IMR-90 (cell line): Measurements from ENCODE around the gene NHP2. TPM values are rescaled to one million over a fixed set of nuclear protein-coding genes. Genes with fewer than 3 reads are reported as not detected.

Experiments
- ATAC-seq: fragments of 200-7000 bp; cut with Tn5 transposase; 2 replicates; pipeline ENCODE4 v1.9.1; 2020; ENCODE audit warnings: low read depth, mild to moderate bottlenecking, moderate library complexity
- BruUV-seq: library from RNA; stranded (reverse); fragments of 400-500 nt; replicated peaks from 2 replicates; lab custom pipeline; 2021; lab: Mats Ljungman, UMichigan
- CTCF ChIA-PET: fragments of 300-600 bp; formaldehyde crosslinking; extraction: SDS; loops from one replicate; lab custom pipeline; 2021; ENCODE audit warnings: antibody characterized with exemption; lab: Yijun Ruan, JAX
- POLR2A ChIA-PET: fragments of 300-600 bp; sonication (Branson Sonifier 250); formaldehyde crosslinking; loops from one replicate; lab custom pipeline; 2022; ENCODE audit warnings: antibody characterized with exemption; ENCODE audit not compliant: unreplicated experiment; lab: Charles Lee
- DNase-seq: peaks from one replicate; pipeline ENCODE4 v3.0.0; 2013
- H2AFZ ChIP-seq: replicated peaks from 2 replicates; pipeline ENCODE3; 2013; ENCODE audit warnings: low read length, mild to moderate bottlenecking; ENCODE audit not compliant: poor library complexity
- H2AK5ac ChIP-seq: 2 replicates; pipeline ENCODE4 v1.6.1; 2013; ENCODE audit warnings: low read depth, low read length, inconsistent platforms
- H2AK9ac ChIP-seq: replicated peaks from 2 replicates; pipeline ENCODE3; 2013; ENCODE audit warnings: mild to moderate bottlenecking, low read depth, low read length, moderate library complexity; ENCODE audit not compliant: poor library complexity
- H2BK120ac ChIP-seq: 2 replicates; pipeline ENCODE4 v1.6.1; 2013; ENCODE audit warnings: low read depth, low read length, inconsistent platforms
- H2BK15ac ChIP-seq: 3 replicates; pipeline ENCODE4 v1.6.1; 2013; ENCODE audit warnings: low read depth, low read length, inconsistent platforms
- H2BK20ac ChIP-seq: 2 replicates; pipeline ENCODE4 v1.6.1; 2013; ENCODE audit warnings: low read depth, mild to moderate bottlenecking, inconsistent platforms, low read length, moderate library complexity
- H2BK5ac ChIP-seq: 2 replicates; pipeline ENCODE4 v1.6.1; 2013; ENCODE audit warnings: mild to moderate bottlenecking, low read depth, low read length, inconsistent platforms; ENCODE audit not compliant: poor library complexity, severe bottlenecking
- H3K14ac ChIP-seq: replicated peaks from 2 replicates; pipeline ENCODE4 v1.6.1; 2013; ENCODE audit warnings: low read depth, low read length, inconsistent platforms
- H3K18ac ChIP-seq: 2 replicates; pipeline ENCODE4 v1.6.1; 2013; ENCODE audit warnings: low read depth, low read length, control low read depth
- H3K23ac ChIP-seq: 2 replicates; pipeline ENCODE4 v1.6.1; 2013; ENCODE audit warnings: low read depth, low read length, inconsistent platforms
- H3K27ac ChIP-seq: 2 replicates; pipeline ENCODE4 v1.5.1; 2013; ENCODE audit warnings: mild to moderate bottlenecking, control low read depth, low read length; ENCODE audit not compliant: insufficient read depth
- H3K27me3 ChIP-seq: 2 replicates; pipeline ENCODE4 v1.6.1; 2013; ENCODE audit warnings: low read length; ENCODE audit not compliant: control insufficient read depth, insufficient read depth
- H3K36me3 ChIP-seq: 2 replicates; pipeline ENCODE4 v1.6.1; 2013; ENCODE audit warnings: low read length, mixed read lengths; ENCODE audit not compliant: control insufficient read depth, insufficient read depth
- H3K4ac ChIP-seq: 2 replicates; pipeline ENCODE4 v1.6.1; 2013; ENCODE audit warnings: low read depth, low read length, inconsistent platforms
- H3K4me1 ChIP-seq: 2 replicates; pipeline ENCODE4 v1.6.1; 2013; ENCODE audit warnings: low read length, mixed read lengths; ENCODE audit not compliant: control insufficient read depth, insufficient read depth
- H3K4me2 ChIP-seq: 2 replicates; pipeline ENCODE4 v1.6.1; 2013; ENCODE audit warnings: low read depth, mild to moderate bottlenecking, control low read depth, low read length, moderate library complexity
- H3K4me3 ChIP-seq: 2 replicates; pipeline ENCODE4 v1.5.1; 2013; ENCODE audit warnings: low read depth, mild to moderate bottlenecking, control low read depth, low read length, moderate library complexity; ENCODE audit not compliant: insufficient read depth
- H3K56ac ChIP-seq: 2 replicates; pipeline ENCODE4 v1.6.1; 2013; ENCODE audit warnings: low read length, inconsistent platforms; ENCODE audit not compliant: insufficient read depth; ENCODE audit errors: extremely low read depth
- H3K79me1 ChIP-seq, 2 experiments: 2 replicates each; pipeline ENCODE4 v1.6.1; 2013; ENCODE audit warnings: low read length in 2 of 2, inconsistent platforms in 1 of 2, low read depth in 1 of 2
- H3K9ac ChIP-seq: 2 replicates; pipeline ENCODE4 v1.6.1; 2013; ENCODE audit warnings: low read depth, low read length, control low read depth
- H3K9me1 ChIP-seq: 2 replicates; pipeline ENCODE4 v1.6.1; 2013; ENCODE audit warnings: low read length, inconsistent platforms; ENCODE audit not compliant: insufficient read depth
- H3K9me3 ChIP-seq: 2 replicates; pipeline ENCODE4 v1.6.1; 2013; ENCODE audit warnings: low read length; ENCODE audit not compliant: control insufficient read depth, insufficient read depth
- H4K20me1 ChIP-seq: 2 replicates; pipeline ENCODE4 v1.6.1; 2013; ENCODE audit warnings: low read length, inconsistent platforms; ENCODE audit not compliant: insufficient read depth
- H4K5ac ChIP-seq: 2 replicates; pipeline ENCODE4 v1.6.1; 2013; ENCODE audit warnings: mild to moderate bottlenecking, low read depth, low read length, control low read depth
- H4K8ac ChIP-seq, 2 experiments: 2 replicates each; pipeline ENCODE4 v1.6.1; 2013; ENCODE audit warnings: low read depth in 2 of 2, low read length in 2 of 2, control low read depth in 1 of 2, inconsistent platforms in 1 of 2
- H4K91ac ChIP-seq: 2 replicates; pipeline ENCODE4 v1.6.1; 2013; ENCODE audit warnings: low read depth, low read length, inconsistent platforms; ENCODE audit not compliant: insufficient read depth
- BHLHE40 ChIP-seq: fragments of 150-350 bp; IDR thresholded peaks from 2 replicates; pipeline ENCODE4 v1.6.1; 2016; ENCODE audit warnings: mild to moderate bottlenecking, low read depth, low read length
- MAFK ChIP-seq: IDR thresholded peaks from 2 replicates; pipeline ENCODE4 v1.6.1; 2012; ENCODE audit warnings: low read depth, low read length, improper control_type of control experiment
- MXI1 ChIP-seq: IDR thresholded peaks from 2 replicates; pipeline ENCODE4 v1.6.1; 2012; ENCODE audit warnings: low read depth, mild to moderate bottlenecking, low read length, moderate library complexity, borderline replicate concordance
- NFE2L2 ChIP-seq: fragments of 150-350 bp; IDR thresholded peaks from 2 replicates; pipeline ENCODE4 v1.6.1; 2016; ENCODE audit warnings: low read depth, mild to moderate bottlenecking, low read length
- RAD21 ChIP-seq: IDR thresholded peaks from 2 replicates; pipeline ENCODE4 v1.6.1; 2012; ENCODE audit warnings: low read length, improper control_type of control experiment
- WGBS, 2 experiments: methylation state at CpG; one replicate each; pipeline versions ENCODE4 v1.1.5 to v1.1.7; 2013; ENCODE audit warnings: missing lambda C conversion rate in 2 of 2; ENCODE audit not compliant: insufficient read length in 1 of 2; ENCODE audit errors: extremely low coverage in 2 of 2; 5-methylcytosine and 5-hydroxymethylcytosine counted together
- dilution Hi-C: fragments of 300-500 bp; cut with HindIII; formaldehyde crosslinking; loops from one replicate; pipeline ENCODE4 v1.14.3; 2018; ENCODE audit warnings: low sequenced_read_pairs; ENCODE audit not compliant: unreplicated experiment
- in situ Hi-C: fragments of 300-500 bp; cut with MboI; formaldehyde crosslinking; loops from 3 replicates; pipeline ENCODE4 v1.14.3; 2019; ENCODE audit warnings: low sequenced_read_pairs, inconsistent platforms, mixed read lengths
- intact Hi-C: fragments of 100-400 bp; cut with micrococcal nuclease; formaldehyde crosslinking; loops from 2 replicates; pipeline ENCODE4 v1.10.0; 2022
- polyA plus RNA-seq, 3 experiments: library from polyadenylated mRNA; depleted of rRNA; stranded (reverse); fragments of >200 nt; gene quantifications; 2 replicates each; pipeline ENCODE4 v1.2.3, GENCODE V29; 2012; ENCODE audit warnings: low replicate concordance in 1 of 3
- total RNA-seq: library from RNA; depleted of rRNA; stranded (reverse); fragments of >200 nt; gene quantifications from 2 replicates; pipeline ENCODE4 v1.2.3, GENCODE V29; 2012
- TF ChIP-seq, protein P1 (sequence below): fragments of 150-350 bp; IDR thresholded peaks from 2 replicates; pipeline ENCODE4 v1.6.1; 2017; ENCODE audit warnings: mild to moderate bottlenecking, antibody characterized with exemption, low read length, low read depth

NHP2 gene
- total and polyA plus RNA-seq, 2 of the 4 experiments (the other 2 are of a cell fraction) = 180 to 278 TPM

DNA sequence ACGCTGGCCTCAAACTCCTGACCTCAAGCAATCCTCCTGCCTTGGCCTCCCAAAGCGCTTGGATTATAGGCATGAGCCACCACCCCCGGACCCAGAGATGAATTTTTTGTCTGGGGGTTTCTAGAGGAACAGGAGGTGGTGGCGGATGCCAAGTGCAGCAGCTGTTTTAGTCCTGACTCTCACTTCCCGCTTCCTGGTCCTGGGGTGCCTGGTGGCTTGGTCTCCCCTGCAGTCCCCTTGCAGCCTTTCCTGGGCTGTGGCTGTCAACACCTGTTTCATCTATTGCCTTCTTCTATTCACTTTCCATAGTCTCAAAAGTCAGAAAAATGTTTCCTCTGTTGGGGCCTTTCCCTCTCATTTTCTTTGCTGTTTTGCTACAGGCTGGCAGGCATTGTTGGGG, 6.5 kb upstream of the NHP2 start:
- H3K14ac ChIP-seq = no peak overlapping the region
- H4K5ac ChIP-seq = no peak overlapping the region
- in situ Hi-C loops = loop anchor here (25.0 kb wide), 1 partner anchor 223 kb away; no protein-coding TSS in a partner anchor

More for the DNA sequence above, 6.5 kb upstream of the NHP2 start:
- Histone ChIP-seq H4K8ac (no peak overlapping the region), H3K9ac (no peak overlapping the region), H2BK5ac (no peak overlapping the region), H4K20me1 (no peaks in the 10 kb centered on the region), H3K27me3 (peaks cover 22% of the 10 kb centered on the region), H3K4me3 (no peak overlapping the region), H3K4ac (no peak overlapping the region), H3K23ac (no peak overlapping the region), H2AK9ac (no peak overlapping the region), H3K36me3 (no peaks in the 10 kb centered on the region), H2BK20ac (no peak overlapping the region), H3K79me1 (no peaks in the 10 kb centered on the region), H3K56ac (no peak overlapping the region), H3K4me2 (no peak overlapping the region), H2BK15ac (no peak overlapping the region), H3K4me1 (no peaks in the 10 kb centered on the region), H3K27ac (no peak overlapping the region), H4K91ac (no peak overlapping the region), H3K9me3 (no peaks in the 10 kb centered on the region), H2AK5ac (no peak overlapping the region), H2BK120ac (no peak overlapping the region), H2AFZ (no peak overlapping the region), H3K18ac (no peak overlapping the region), H3K9me1 (no peaks in the 10 kb centered on the region)
- DNase-seq = no peak
- no TSS peak for BruUV-seq
- CTCF ChIA-PET = no interaction called here
- POLR2A ChIA-PET = no interaction called here
- no peak for ATAC-seq
- TF ChIP-seq NFE2L2 (no peak), BHLHE40 (no peak), MAFK (no peak), RAD21 (no peak), MXI1 (no peak)
- TF ChIP-seq, protein P1, sequence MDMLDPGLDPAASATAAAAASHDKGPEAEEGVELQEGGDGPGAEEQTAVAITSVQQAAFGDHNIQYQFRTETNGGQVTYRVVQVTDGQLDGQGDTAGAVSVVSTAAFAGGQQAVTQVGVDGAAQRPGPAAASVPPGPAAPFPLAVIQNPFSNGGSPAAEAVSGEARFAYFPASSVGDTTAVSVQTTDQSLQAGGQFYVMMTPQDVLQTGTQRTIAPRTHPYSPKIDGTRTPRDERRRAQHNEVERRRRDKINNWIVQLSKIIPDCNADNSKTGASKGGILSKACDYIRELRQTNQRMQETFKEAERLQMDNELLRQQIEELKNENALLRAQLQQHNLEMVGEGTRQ = no peak
- dilution Hi-C loops = no loop called here
- intact Hi-C loops = loop anchor here (10.0 kb wide), 1 partner anchor 555 kb away; the partner anchor contains the start of gene B4GALT7
- no CpG with 5 or more reads among the region's 5 CpGs for WGBS, 2 experiments
